ENCODE data around the gene SH3RF3. TPM values are rescaled to one million over a fixed set of nuclear protein-coding genes. Genes with fewer than 3 reads are reported as not detected.

Gene SH3RF3
- total and polyA plus RNA-seq, 10 of the 15 experiments (the other 5 are each of a cell fraction or from before 2014, with no cell fraction given) = 0.08 to 8.8 (median 2.3) TPM

- in situ Hi-C loops (cut with MboI) (no loop called here), intact Hi-C loops (cut with micrococcal nuclease; ENCODE audit: unreplicated experiment) (no loop called here)
- ATAC-seq (no peak), FAIRE-seq (no peak), DNase-seq (ENCODE audit: low read depth, low spot score) (no peak)
- Histone ChIP-seq H3K4me2 (ENCODE audit: control insufficient read depth, insufficient read depth) (no peak overlapping the region), H3K79me2 (ENCODE audit: control insufficient read depth, insufficient read depth, low read length) (no peaks in the 10 kb centered on the region), H3K9me3 (replicated peaks; ENCODE audit: control insufficient read depth, insufficient read depth, low read length) (no peaks in the 10 kb centered on the region), H2AFZ (ENCODE audit: control insufficient read depth, low read depth, low read length) (no peak overlapping the region), H3K9ac (ENCODE audit: control insufficient read depth, insufficient read depth, low read length) (no peak overlapping the region), H4K20me1 (ENCODE audit: control insufficient read depth, insufficient read depth) (no peaks in the 10 kb centered on the region), H3K4me1 (ENCODE audit: control insufficient read depth, insufficient read depth, low read length) (no peaks in the 10 kb centered on the region), H3K27ac (ENCODE audit: control insufficient read depth, insufficient read depth) (no peak overlapping the region), H3K27me3 (replicated peaks in 1 of 2; ENCODE audit: control insufficient read depth in 2 of 2, insufficient read depth in 2 of 2, low read length in 1 of 2) (no peaks in the 10 kb centered on the region), H3K4me3 (no peak overlapping the region), H3K36me3 (ENCODE audit: control insufficient read depth in 2 of 2, insufficient read depth in 2 of 2, low read length in 1 of 2) (no peaks in the 10 kb centered on the region)
- ChIA-PET SMC1A (ENCODE audit: uncharacterized antibody, unreplicated experiment) (no interaction called here), RAD21 (ENCODE audit: unreplicated experiment) (no interaction called here), POLR2A (no interaction called here), CTCF (interaction anchor here (1.4 kb wide), 1 partner anchor 18 kb away, joined by 3 read pairs; no protein-coding TSS in a partner anchor)
- 32% methylated on average over 16 of the region's 16 CpGs for WGBS (ENCODE audit: insufficient coverage, insufficient replicate concordance, low lambda C conversion rate, missing lambda C conversion rate)
- no TSS peak for BruUV-seq (replicated peaks)
- no peak for TF ChIP-seq KLF5 (IDR thresholded peaks at IDR 0.05; ENCODE audit: partially characterized antibody)
- TF ChIP-seq, protein P1, sequence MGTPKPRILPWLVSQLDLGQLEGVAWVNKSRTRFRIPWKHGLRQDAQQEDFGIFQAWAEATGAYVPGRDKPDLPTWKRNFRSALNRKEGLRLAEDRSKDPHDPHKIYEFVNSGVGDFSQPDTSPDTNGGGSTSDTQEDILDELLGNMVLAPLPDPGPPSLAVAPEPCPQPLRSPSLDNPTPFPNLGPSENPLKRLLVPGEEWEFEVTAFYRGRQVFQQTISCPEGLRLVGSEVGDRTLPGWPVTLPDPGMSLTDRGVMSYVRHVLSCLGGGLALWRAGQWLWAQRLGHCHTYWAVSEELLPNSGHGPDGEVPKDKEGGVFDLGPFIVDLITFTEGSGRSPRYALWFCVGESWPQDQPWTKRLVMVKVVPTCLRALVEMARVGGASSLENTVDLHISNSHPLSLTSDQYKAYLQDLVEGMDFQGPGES (IDR thresholded peaks at IDR 0.05) = no peak
- TF ChIP-seq POU2F2 (IDR thresholded peaks at IDR 0.05; ENCODE audit: borderline replicate concordance, low read depth, low read length) = no peak
- no peak for TF ChIP-seq HCFC1 (IDR thresholded peaks at IDR 0.05; ENCODE audit: low read length)
- no peak for TF ChIP-seq MTA2 (IDR thresholded peaks at IDR 0.05; ENCODE audit: low read depth)
- no peak for TF ChIP-seq STAT1 (conservative IDR thresholded peaks at IDR 0.05)
- no peak for TF ChIP-seq NRF1 (conservative IDR thresholded peaks at IDR 0.05; ENCODE audit: low read depth, low read length)
- TF ChIP-seq NFXL1 (IDR thresholded peaks at IDR 0.05; ENCODE audit: borderline replicate concordance) = no peak
- TF ChIP-seq, protein P2, sequence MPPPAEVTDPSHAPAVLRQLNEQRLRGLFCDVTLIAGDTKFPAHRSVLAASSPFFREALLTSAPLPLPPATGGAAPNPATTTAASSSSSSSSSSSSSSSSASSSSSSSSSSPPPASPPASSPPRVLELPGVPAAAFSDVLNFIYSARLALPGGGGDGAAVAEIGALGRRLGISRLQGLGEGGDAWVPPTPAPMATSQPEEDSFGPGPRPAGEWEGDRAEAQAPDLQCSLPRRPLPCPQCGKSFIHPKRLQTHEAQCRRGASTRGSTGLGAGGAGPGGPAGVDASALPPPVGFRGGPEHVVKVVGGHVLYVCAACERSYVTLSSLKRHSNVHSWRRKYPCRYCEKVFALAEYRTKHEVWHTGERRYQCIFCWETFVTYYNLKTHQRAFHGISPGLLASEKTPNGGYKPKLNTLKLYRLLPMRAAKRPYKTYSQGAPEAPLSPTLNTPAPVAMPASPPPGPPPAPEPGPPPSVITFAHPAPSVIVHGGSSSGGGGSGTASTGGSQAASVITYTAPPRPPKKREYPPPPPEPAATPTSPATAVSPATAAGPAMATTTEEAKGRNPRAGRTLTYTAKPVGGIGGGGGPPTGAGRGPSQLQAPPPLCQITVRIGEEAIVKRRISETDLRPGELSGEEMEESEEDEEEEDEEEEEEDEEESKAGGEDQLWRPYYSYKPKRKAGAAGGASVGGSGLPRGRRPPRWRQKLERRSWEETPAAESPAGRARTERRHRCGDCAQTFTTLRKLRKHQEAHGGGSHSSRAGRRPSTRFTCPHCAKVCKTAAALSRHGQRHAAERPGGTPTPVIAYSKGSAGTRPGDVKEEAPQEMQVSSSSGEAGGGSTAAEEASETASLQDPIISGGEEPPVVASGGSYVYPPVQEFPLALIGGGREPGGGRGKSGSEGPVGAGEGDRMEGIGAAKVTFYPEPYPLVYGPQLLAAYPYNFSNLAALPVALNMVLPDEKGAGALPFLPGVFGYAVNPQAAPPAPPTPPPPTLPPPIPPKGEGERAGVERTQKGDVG (CRISPR knock-in tag; IDR thresholded peaks at IDR 0.05) = no peak
- no peak for TF ChIP-seq BCL11A (IDR thresholded peaks at IDR 0.05; ENCODE audit: low read depth, low read length)
- no peak for TF ChIP-seq KAT2A (conservative IDR thresholded peaks at IDR 0.05; ENCODE audit: control insufficient read depth, low read depth, low read length)
- TF ChIP-seq, protein P3, sequence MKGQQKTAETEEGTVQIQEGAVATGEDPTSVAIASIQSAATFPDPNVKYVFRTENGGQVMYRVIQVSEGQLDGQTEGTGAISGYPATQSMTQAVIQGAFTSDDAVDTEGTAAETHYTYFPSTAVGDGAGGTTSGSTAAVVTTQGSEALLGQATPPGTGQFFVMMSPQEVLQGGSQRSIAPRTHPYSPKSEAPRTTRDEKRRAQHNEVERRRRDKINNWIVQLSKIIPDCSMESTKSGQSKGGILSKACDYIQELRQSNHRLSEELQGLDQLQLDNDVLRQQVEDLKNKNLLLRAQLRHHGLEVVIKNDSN (IDR thresholded peaks at IDR 0.05; ENCODE audit: borderline replicate concordance, extremely low read length, insufficient read depth, low read depth, low read length) = no peak
- no peak for TF ChIP-seq MTA3 (IDR thresholded peaks at IDR 0.05; ENCODE audit: borderline replicate concordance, low read length)
- TF ChIP-seq CTCF (IDR thresholded peaks at IDR 0.05 in 2 of 3, conservative IDR thresholded peaks at IDR 0.05 in 1 of 3; ENCODE audit: control insufficient read depth in 2 of 3, extremely low read depth in 1 of 3, insufficient read depth in 1 of 3, low read depth in 3 of 3, low read length in 3 of 3) = no peak
- TF ChIP-seq EGR1 (IDR thresholded peaks at IDR 0.05; ENCODE audit: borderline replicate concordance in 1 of 2, low read depth in 2 of 2, low read length in 2 of 2) = no peak
- TF ChIP-seq GATAD2B (conservative IDR thresholded peaks at IDR 0.05; ENCODE audit: low read depth) = no peak
- no peak for TF ChIP-seq JUNB (IDR thresholded peaks at IDR 0.05)
Measured at GRCh38 chr2:109527846-109528705, 399.1 kb downstream of the SH3RF3 start.

Data from GM12878 (cell line).